ES-I3 (cell line): ENCODE data around the gene CCSER1.
"Not testable (repeated sequence)": the region's sequence is repeated elsewhere in the genome, so short reads cannot be mapped to it uniquely, and the experiment has no call there.

ENCODE experiments used
- H3K36me3 ChIP-seq: 2 replicates; pipeline ENCODE4 v1.6.1; 2013; ENCODE audit warnings: mild to moderate bottlenecking, low read length, control low read depth, moderate library complexity; ENCODE audit not compliant: insufficient read depth
- H3K4me1 ChIP-seq: 2 replicates; pipeline ENCODE4 v1.6.1; 2013; ENCODE audit warnings: mild to moderate bottlenecking, control low read depth, low read length; ENCODE audit not compliant: insufficient read depth
- H3K9ac ChIP-seq: 2 replicates; pipeline ENCODE4 v1.6.1; 2013; ENCODE audit warnings: low read depth, mild to moderate bottlenecking, low read length, moderate library complexity
- H3K9me3 ChIP-seq: 2 replicates; pipeline ENCODE4 v1.6.1; 2013; ENCODE audit warnings: mild to moderate bottlenecking, low read length, moderate library complexity; ENCODE audit not compliant: control insufficient read depth, insufficient read depth

The CCSER1 gene

GRCh38 chr4:91114386-91114785 is 987.2 kb downstream of the CCSER1 start:
- Histone ChIP-seq H3K9me3 (no peaks in the 10 kb centered on the region), H3K9ac (no peak overlapping the region), H3K4me1 (peaks cover 5% of the 10 kb centered on the region; the same call in 1 of the 2 replicates), H3K36me3 (no peaks in the 10 kb centered on the region)

GRCh38 chr4:91116861-91117260 is 989.7 kb downstream of the CCSER1 start:
- no peaks in the 10 kb centered on the region for H3K36me3 ChIP-seq

GRCh38 chr4:91118597-91118996 is 991.4 kb downstream of the CCSER1 start:
- H3K9me3 ChIP-seq = no peaks in the 10 kb centered on the region
- no peak overlapping the region for H3K9ac ChIP-seq
- peaks cover 5% of the 10 kb centered on the region; the same call in 1 of the 2 replicates for H3K4me1 ChIP-seq
- H3K36me3 ChIP-seq = no peaks in the 10 kb centered on the region

More at GRCh38 chr4:91116861-91117260, 989.7 kb downstream of the CCSER1 start:
- Histone ChIP-seq H3K9ac (no peak overlapping the region), H3K4me1 (peaks cover 5% of the 10 kb centered on the region; the same call in 1 of the 2 replicates), H3K9me3 (no peaks in the 10 kb centered on the region)

DNA sequence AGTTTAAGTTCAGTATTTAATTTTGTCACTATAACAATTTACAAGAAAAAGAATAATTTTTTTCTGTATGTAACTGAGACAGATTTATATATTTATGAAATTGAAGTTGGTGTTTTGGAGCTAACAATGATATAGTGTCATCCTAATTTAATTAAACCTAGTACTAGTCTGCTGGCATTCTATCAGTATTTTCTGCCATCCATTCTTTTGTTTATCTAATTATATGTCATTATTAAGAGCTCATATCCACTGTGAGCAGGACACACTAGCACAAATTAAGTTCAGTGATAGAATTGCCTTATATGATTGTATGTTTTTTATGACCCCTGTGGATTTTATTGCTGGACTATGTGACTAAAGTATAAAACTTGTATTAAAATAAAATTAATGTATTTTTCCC is 996.5 kb downstream of the CCSER1 start:
- H3K9me3 ChIP-seq = no peaks in the 10 kb centered on the region

DNA sequence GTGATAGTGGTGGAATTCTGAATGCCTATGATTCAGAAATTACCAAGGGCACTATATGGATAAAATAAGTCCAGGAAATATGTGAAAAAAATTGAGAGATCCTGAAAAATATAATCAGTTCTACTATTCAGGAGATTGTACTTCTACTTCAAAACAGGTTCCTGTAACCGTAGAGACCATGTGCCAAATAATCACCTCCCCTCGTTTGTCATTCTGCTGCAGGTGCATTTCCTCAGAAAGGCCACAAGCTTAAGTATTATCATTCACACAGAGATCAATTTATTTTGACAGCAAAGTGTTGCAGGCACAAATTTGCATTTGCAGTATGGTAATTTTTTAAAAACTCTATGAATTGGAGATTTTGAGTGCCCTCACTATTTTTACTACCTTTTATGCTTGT is 1000.0 kb downstream of the CCSER1 start:
- no peak overlapping the region for H3K9ac ChIP-seq
- no peaks in the 10 kb centered on the region for H3K36me3 ChIP-seq
- no peaks in the 10 kb centered on the region for H3K9me3 ChIP-seq
- H3K4me1 ChIP-seq = no peaks in the 10 kb centered on the region

More for the DNA sequence above, 996.5 kb downstream of the CCSER1 start:
- Histone ChIP-seq H3K4me1 (no peaks in the 10 kb centered on the region), H3K9ac (no peak overlapping the region), H3K36me3 (no peaks in the 10 kb centered on the region)

- no peaks in the 10 kb centered on the region for H3K9me3 ChIP-seq
- H3K9ac ChIP-seq = no peak overlapping the region
- no peaks in the 10 kb centered on the region for H3K36me3 ChIP-seq
- no peaks in the 10 kb centered on the region for H3K4me1 ChIP-seq
Observed at GRCh38 chr4:91127831-91128230, 1000.6 kb downstream of the CCSER1 start.

DNA sequence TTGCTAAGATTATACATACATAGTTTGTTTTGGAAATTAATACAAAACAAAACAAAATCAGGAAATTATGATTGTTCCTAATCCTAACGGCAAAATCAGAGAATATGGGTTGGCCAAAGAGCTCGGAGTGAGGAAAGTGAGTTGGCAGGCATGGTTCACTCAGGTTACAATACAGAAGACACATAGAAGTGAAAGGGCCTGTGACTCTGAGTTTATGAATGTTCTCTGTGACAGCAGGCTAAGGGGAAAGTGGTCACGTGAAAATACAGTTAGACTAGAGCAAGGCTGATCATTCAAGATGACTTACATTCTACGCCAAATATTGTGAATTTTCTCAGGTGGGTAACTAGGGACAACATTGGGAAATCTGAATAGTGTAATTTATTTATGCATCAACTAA is 1001.3 kb downstream of the CCSER1 start:
- no peaks in the 10 kb centered on the region for H3K9me3 ChIP-seq
- H3K9ac ChIP-seq = no peak overlapping the region
- H3K36me3 ChIP-seq = no peaks in the 10 kb centered on the region
- H3K4me1 ChIP-seq = no peaks in the 10 kb centered on the region

GRCh38 chr4:91147067-91147466 is 1019.9 kb downstream of the CCSER1 start:
- no peaks in the 10 kb centered on the region; the same call in 1 of the 2 replicates for H3K9me3 ChIP-seq
- no peaks in the 10 kb centered on the region for H3K4me1 ChIP-seq
- no peaks in the 10 kb centered on the region for H3K36me3 ChIP-seq
- no peak overlapping the region for H3K9ac ChIP-seq

GRCh38 chr4:91154041-91154440 is 1026.8 kb downstream of the CCSER1 start:
- H3K9me3 ChIP-seq, H3K36me3 ChIP-seq: not testable (repeated sequence)

GRCh38 chr4:91167864-91168653 is 1040.9 kb downstream of the CCSER1 start:
- not testable (repeated sequence) for H3K4me1 ChIP-seq, H3K9me3 ChIP-seq, H3K36me3 ChIP-seq, H3K9ac ChIP-seq

More at GRCh38 chr4:91154041-91154440, 1026.8 kb downstream of the CCSER1 start:
- H3K4me1 ChIP-seq, H3K9ac ChIP-seq: not testable (repeated sequence)

DNA sequence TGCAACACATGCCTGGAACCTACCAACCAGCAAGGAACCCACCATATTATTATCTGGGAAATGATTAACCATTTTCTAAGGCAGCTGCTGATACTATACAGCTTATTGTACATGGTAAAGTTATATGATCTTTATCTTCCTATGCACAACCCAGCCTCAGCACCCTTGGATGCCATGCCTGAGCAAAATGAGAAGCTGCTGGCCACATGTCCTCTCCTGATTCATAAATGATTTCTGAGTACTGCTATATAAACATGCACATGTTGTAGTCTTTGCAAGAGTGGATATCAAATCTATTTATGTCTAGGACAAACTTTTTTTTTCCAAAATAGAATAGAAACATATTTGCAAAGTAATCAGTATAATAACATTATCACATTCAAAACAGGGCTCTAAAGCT is 1043.6 kb downstream of the CCSER1 start:
- no peaks in the 10 kb centered on the region for H3K4me1 ChIP-seq
- H3K9ac ChIP-seq = no peak overlapping the region
- H3K36me3 ChIP-seq = no peaks in the 10 kb centered on the region
- peaks cover under 1% of the 10 kb centered on the region; the same call in 1 of the 2 replicates for H3K9me3 ChIP-seq

DNA sequence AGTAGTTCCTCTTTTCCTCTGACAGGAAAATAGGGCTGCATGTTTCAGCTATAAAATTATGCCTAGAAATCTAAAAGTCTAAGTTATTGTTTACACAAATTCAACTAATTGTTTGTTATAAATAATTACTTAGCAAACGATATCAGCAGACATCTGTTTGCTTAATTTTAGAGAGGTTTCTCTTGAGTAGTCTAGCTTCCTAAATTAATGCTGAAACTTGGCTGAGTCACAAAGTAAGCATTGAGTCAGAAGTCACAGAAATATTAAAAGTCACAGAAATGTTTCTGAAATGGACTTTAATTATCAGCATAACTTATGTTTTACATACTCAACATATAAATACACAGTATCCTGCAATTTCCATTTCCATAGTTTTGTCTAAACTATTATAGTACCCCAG is 1044.0 kb downstream of the CCSER1 start:
- H3K36me3 ChIP-seq = no peaks in the 10 kb centered on the region
- no peaks in the 10 kb centered on the region for H3K4me1 ChIP-seq
- no peak overlapping the region for H3K9ac ChIP-seq
- no peaks in the 10 kb centered on the region; the same call in 1 of the 2 replicates for H3K9me3 ChIP-seq

GRCh38 chr4:91185061-91185460 is 1057.9 kb downstream of the CCSER1 start:
- H3K36me3 ChIP-seq = not testable (repeated sequence)

GRCh38 chr4:91198951-91199350 is 1071.8 kb downstream of the CCSER1 start:
- H3K36me3 ChIP-seq = no peaks in the 10 kb centered on the region
- H3K9ac ChIP-seq = no peak overlapping the region
- H3K4me1 ChIP-seq = no peaks in the 10 kb centered on the region
- no peaks in the 10 kb centered on the region for H3K9me3 ChIP-seq

More at GRCh38 chr4:91185061-91185460, 1057.9 kb downstream of the CCSER1 start:
- H3K9ac ChIP-seq, H3K4me1 ChIP-seq, H3K9me3 ChIP-seq: not testable (repeated sequence)

GRCh38 chr4:91207535-91207934 is 1080.3 kb downstream of the CCSER1 start:
- H3K4me1 ChIP-seq = peaks cover 13% of the 10 kb centered on the region
- no peaks in the 10 kb centered on the region for H3K36me3 ChIP-seq
- no peaks in the 10 kb centered on the region for H3K9me3 ChIP-seq
- no peak overlapping the region for H3K9ac ChIP-seq
